Activated T-helper 2 cell treated with anti-CD3 and anti-CD28 coated beads, Interferon-gamma antibody, Interleukin-2, Interleukin-4, amounts not matched to agents 10 μg/mL and 5 μg/mL and 100 μg/mL, durations not matched to agents 14 hours and 24 hours and 36 hours (primary cell): Measurements from ENCODE around the gene ACADVL. TPM values are rescaled to one million over a fixed set of nuclear protein-coding genes. Genes with fewer than 3 reads are reported as not detected.

Experiments used
- DNase-seq: peaks from one replicate; pipeline ENCODE4 v3.0.0; 2021; ENCODE audit warnings: low spot score
- H3K27ac Mint-ChIP-seq: one replicate; pipeline ENCODE4 v1.8.0; 2021; ENCODE audit warnings: mixed read lengths
- H3K27me3 Mint-ChIP-seq: one replicate; pipeline ENCODE4 v1.8.0; 2021; ENCODE audit warnings: low read depth, mixed read lengths
- H3K36me3 Mint-ChIP-seq: one replicate; pipeline ENCODE4 v1.8.0; 2021; ENCODE audit warnings: low read depth, mixed read lengths
- H3K4me1 Mint-ChIP-seq: one replicate; pipeline ENCODE4 v1.8.0; 2021; ENCODE audit warnings: low read depth, mixed read lengths
- H3K4me3 Mint-ChIP-seq: one replicate; pipeline ENCODE4 v1.8.0; 2021; ENCODE audit warnings: low read depth, mild to moderate bottlenecking, moderate library complexity, mixed read lengths
- H3K9me3 Mint-ChIP-seq: one replicate; pipeline ENCODE4 v1.8.0; 2021; ENCODE audit warnings: mixed read lengths
- intact Hi-C: fragments of 100-400 bp; cut with micrococcal nuclease; formaldehyde crosslinking; loops from one replicate; pipeline ENCODE4 v1.15.1; 2023
- total RNA-seq: library from RNA; stranded (reverse); gene quantifications from 2 replicates; pipeline ENCODE4 v1.2.3, GENCODE V29; 2022

The ACADVL gene
- total RNA-seq, 1 donor from 2014 or later: 492 TPM

DNA sequence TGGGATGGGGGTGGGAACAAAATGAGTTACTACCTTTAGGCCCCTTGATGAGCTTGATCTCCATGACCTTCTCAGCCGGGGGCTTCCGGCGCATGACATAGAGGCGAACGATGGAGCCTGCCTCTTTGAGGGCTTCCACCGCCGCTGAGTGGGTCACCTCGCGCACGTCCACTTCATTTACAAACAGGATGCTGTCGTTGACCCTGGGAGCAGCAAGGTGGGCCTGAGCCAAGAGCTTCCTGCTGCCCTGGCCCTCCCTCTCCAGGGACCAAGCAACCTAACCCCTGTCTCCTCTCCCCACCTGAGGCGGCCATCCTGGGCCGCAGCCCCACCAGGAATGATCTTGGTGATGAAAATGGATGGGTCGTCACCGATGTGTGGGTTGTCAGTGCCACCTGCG lies 16.3 kb upstream of the ACADVL start:
- peaks cover 3% of the 10 kb centered on the region for H3K36me3 Mint-ChIP-seq
- peak overlapping the region; percentile 30 for H3K4me3 Mint-ChIP-seq
- no peak for DNase-seq
- intact Hi-C loops: no loop called here
- H3K9me3 Mint-ChIP-seq: no peaks in the 10 kb centered on the region
- H3K27me3 Mint-ChIP-seq: no peaks in the 10 kb centered on the region
- H3K27ac Mint-ChIP-seq: no peak overlapping the region
- peaks cover 23% of the 10 kb centered on the region for H3K4me1 Mint-ChIP-seq

DNA sequence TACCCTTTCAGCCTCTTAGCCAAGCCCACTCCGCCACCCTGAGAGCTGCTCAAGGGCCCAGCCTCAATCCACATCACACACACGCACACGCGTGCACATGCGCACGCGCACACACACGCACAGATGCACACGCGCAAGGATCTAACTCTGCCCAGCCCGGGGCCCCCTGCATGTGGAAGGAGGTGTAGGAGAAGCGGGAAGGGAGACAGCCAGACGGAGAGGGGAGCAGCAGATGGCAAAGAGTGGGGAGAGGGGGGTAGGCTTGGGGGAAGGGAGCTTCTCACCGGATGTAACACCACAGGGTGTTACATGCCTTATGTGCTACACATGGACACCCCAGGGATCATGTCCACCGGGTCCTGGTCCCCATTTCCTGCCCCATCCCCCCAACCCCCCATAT lies 15.4 kb upstream of the ACADVL start:
- H3K27me3 Mint-ChIP-seq: no peaks in the 10 kb centered on the region
- no peak for DNase-seq
- peak overlapping the region; percentile 74 for H3K4me3 Mint-ChIP-seq
- H3K27ac Mint-ChIP-seq: peak overlapping the region; percentile 84
- H3K36me3 Mint-ChIP-seq: peaks cover 3% of the 10 kb centered on the region
- no peaks in the 10 kb centered on the region for H3K9me3 Mint-ChIP-seq
- peaks cover 23% of the 10 kb centered on the region for H3K4me1 Mint-ChIP-seq
- intact Hi-C loops: no loop called here

DNA sequence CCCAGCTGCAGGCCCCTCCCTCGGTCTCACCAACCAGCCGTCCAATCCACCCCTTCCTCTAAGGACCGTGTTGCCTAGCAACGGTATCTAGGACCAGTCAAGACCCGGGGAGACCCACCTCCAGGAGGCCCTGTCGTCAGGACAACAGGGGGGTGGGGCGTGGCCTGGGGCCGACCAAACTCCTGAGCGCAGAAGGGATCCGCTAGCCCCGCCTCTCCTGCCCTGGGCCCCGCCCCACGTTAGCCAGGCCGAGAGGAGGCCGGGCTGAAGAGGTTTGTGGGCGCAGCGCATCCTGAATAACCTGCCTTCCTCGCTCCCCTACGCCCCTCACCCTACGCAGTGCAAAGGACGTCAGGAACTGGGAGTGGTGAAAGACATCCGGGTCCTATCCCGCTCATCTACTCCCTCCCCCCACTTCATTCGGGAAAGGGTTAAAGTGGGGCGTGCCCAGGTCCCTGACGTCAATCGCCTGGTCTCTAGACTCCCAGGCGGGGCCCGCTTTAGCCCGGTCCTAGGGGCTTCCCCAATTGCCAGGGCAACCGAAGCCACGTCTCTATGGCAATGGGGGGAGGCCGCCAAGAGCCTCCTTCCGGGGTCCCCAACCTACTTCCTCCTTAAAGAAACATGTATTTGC lies 14.8 kb upstream of the ACADVL start:
- H3K9me3 Mint-ChIP-seq: no peaks in the 10 kb centered on the region
- peak; percentile 89 for DNase-seq
- peaks cover 3% of the 10 kb centered on the region for H3K36me3 Mint-ChIP-seq
- H3K4me3 Mint-ChIP-seq: peak overlapping the region; percentile 74
- peaks cover 23% of the 10 kb centered on the region for H3K4me1 Mint-ChIP-seq
- H3K27me3 Mint-ChIP-seq: no peaks in the 10 kb centered on the region
- intact Hi-C loops: loop anchor here (1.0 kb wide), 1 partner anchor 9 kb away; no protein-coding TSS in a partner anchor
- peak overlapping the region; percentile 84 for H3K27ac Mint-ChIP-seq

- Mint-ChIP-seq H3K4me1 (peaks cover 23% of the 10 kb centered on the region), H3K9me3 (no peaks in the 10 kb centered on the region), H3K36me3 (peaks cover 3% of the 10 kb centered on the region), H3K27ac (peak overlapping the region; percentile 84), H3K27me3 (peaks cover 3% of the 10 kb centered on the region), H3K4me3 (peak overlapping the region; percentile 74)
- intact Hi-C loops: loop anchor here (1.0 kb wide), 1 partner anchor 9 kb away; no protein-coding TSS in a partner anchor
- DNase-seq: no peak
These were observed 14.2 kb upstream of the ACADVL start for GRCh38 chr17:7205561-7205960.

- intact Hi-C loops: no loop called here
- no peak overlapping the region for H3K4me3 Mint-ChIP-seq
- no peak overlapping the region for H3K27ac Mint-ChIP-seq
- no peaks in the 10 kb centered on the region for H3K9me3 Mint-ChIP-seq
- no peak for DNase-seq
- H3K27me3 Mint-ChIP-seq: peaks cover 9% of the 10 kb centered on the region
- peaks cover 23% of the 10 kb centered on the region for H3K4me1 Mint-ChIP-seq
- no peaks in the 10 kb centered on the region for H3K36me3 Mint-ChIP-seq
These were observed 12.4 kb upstream of the ACADVL start for GRCh38 chr17:7207120-7208001.

DNA sequence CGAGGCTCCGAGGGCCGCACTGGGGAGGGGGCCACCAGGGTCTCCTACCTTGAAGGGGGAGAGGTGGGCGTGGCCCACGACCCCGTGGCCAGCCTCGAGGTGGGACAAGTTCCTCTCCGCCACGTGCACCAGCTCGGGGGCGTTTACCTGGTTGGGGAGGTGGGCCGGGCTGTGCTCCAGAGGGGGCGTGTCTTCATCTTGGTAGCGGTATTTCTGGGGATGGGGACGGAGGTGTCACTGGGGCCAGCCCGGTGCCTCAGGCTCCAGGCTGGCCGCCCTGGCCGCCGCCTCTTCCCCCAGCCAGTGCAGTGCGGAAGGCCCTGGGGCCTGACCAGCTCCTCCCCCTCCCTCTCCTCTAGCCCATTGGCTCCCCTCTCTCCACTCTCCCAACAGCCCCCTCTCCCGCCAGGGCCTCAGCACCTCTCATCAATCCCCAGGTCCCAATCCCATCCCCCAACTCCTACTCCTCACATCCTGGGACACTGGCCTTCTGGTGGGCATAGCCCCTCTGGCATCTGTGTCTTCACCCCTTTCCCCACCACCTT lies 11.6 kb upstream of the ACADVL start:
- intact Hi-C loops: no loop called here
- DNase-seq: no peak
- Mint-ChIP-seq H3K27me3 (peaks cover 10% of the 10 kb centered on the region), H3K4me3 (no peak overlapping the region), H3K36me3 (no peaks in the 10 kb centered on the region), H3K9me3 (no peaks in the 10 kb centered on the region), H3K27ac (no peak overlapping the region), H3K4me1 (peaks cover 23% of the 10 kb centered on the region)

DNA sequence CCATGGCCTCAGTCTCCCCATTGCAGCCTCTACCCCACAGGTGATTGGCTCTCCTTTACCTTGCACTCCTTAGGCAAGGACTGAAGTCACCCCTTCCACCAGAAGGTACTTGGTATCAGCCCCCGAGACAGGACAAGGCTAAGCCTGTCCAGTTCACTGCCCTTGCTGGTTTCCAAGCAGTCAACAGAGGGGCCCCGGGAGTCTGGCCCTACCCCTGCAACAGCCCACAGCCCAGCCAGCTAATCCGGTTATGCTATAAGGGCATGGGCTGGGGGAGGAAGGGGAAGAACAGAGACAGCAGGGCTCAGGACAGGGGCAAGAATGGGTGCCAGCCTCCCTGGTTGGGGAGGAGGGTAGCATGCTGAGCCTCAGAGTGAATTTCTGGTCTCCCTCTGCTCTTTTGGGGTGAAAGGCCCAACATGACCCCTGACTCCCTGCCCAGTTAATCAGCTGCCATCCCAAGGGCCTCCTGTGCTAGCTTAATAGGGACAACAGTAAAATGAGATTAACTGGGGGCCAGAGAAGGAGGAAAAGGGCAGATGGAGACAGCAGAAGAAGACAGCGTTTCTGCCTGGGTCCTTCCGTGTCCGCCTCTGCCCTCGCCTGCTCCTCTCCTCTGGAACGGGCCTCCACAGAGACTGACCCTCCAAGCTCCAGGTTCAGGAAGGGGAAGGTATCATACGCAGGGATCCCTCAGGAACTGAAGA lies 10.8 kb upstream of the ACADVL start:
- Mint-ChIP-seq H3K27ac (no peak overlapping the region), H3K4me1 (peaks cover 29% of the 10 kb centered on the region)

DNA sequence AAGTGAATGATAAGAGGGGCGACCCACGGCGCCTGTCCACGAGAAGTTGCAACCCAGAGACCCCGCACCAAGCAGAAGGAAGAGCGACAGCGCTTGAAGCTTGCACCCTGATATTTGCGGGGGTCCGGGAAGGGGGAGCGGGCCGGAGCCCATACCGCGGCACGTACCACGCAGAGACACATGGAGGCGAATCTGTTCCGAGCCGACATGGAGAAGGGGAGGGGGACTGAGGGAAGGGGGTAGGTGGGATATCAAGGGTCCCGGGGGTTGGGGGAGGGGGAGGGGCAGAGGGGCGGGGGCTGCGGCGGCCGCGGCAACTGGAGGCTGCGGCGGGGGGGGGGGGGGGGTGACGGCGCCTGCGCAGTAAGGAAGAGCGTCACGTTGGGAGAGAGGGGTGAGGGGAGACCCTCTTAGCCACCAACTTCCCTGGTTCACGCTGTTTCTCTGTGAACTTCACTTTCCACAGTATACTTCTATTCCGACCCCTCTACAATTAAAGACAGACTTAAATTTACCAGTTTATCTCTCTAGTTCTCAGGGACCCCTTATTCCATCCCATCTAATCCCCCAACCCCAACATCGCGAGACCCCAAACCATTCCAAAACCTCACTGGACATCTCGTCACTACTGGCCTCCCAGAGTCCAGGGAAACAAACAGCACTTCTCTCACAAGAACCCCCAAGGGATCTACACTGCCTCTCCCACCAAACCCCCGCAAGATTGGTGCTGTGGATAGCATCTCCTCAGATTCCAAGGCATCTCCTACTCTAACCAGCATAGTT lies 8.1 kb upstream of the ACADVL start:
- no peaks in the 10 kb centered on the region for H3K9me3 Mint-ChIP-seq
- peaks cover 15% of the 10 kb centered on the region for H3K27me3 Mint-ChIP-seq
- no peak for DNase-seq
- no peak overlapping the region for H3K27ac Mint-ChIP-seq
- intact Hi-C loops: no loop called here
- peaks cover 31% of the 10 kb centered on the region for H3K4me1 Mint-ChIP-seq
- H3K4me3 Mint-ChIP-seq: no peak overlapping the region
- no peaks in the 10 kb centered on the region for H3K36me3 Mint-ChIP-seq

More for the DNA sequence above, 10.8 kb upstream of the ACADVL start:
- H3K36me3 Mint-ChIP-seq: no peaks in the 10 kb centered on the region
- peaks cover 15% of the 10 kb centered on the region for H3K27me3 Mint-ChIP-seq
- H3K9me3 Mint-ChIP-seq: no peaks in the 10 kb centered on the region
- H3K4me3 Mint-ChIP-seq: no peak overlapping the region
- DNase-seq: no peak
- intact Hi-C loops: no loop called here

GRCh38 chr17:7213895-7214299 lies 5.8 kb upstream of the ACADVL start:
- Mint-ChIP-seq H3K4me3 (peak overlapping the region; percentile 85), H3K27me3 (peaks cover 15% of the 10 kb centered on the region), H3K36me3 (no peaks in the 10 kb centered on the region), H3K9me3 (no peaks in the 10 kb centered on the region), H3K27ac (peak overlapping the region; percentile 93), H3K4me1 (peaks cover 42% of the 10 kb centered on the region)
- intact Hi-C loops: loop anchor here (1.0 to 2.0 kb wide), 4 partner anchors 9 to 179 kb away; partner anchors contain the start of genes EIF5A and PHF23
- peak; percentile 63 for DNase-seq

DNA sequence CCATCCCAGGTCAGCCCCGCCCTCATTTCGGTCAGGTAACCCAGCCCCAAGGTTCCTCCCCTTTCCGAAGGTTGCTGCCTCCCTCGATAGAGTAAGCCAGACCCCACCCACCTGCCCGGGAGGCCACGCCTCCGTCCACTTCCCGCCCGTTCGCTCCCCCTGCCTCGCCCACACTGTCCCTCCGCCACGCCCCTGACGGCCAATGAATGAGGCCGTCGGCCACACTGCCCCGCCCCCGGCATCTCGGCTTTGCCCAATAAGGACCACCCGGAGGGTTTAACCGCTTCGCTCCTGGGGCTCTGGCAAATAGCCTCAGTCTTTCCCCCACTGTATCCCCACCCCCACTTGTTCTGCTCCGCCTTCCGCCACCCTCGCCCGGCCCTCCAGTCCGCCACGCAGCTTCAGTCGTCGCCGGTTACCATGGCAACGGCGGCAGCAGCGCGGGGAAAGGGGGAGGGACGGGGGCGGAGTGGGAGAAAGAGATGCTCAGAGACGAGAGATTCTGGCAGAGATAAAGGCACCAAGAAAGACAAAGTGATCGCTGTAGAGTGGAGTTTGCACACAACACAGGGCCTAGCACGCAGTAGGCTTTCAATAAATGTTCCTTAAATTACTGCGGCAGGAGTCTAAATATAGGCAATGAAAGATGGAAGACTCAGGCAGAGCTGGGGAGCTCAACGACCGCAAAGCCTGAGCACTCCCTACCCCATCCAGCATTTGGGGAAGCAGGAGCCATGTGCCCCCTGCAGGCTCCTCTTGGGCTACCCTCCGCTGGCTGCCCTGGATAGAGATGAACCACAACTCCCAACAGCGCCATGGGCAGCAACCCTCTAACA lies 5.2 kb upstream of the ACADVL start:
- H3K36me3 Mint-ChIP-seq: no peaks in the 10 kb centered on the region
- intact Hi-C loops: loop anchor here (1.0 to 2.0 kb wide), 4 partner anchors 9 to 180 kb away; partner anchors contain the start of genes EIF5A and PHF23
- peak; percentile 99 for DNase-seq
- H3K27ac Mint-ChIP-seq: peak overlapping the region; percentile 93
- H3K4me1 Mint-ChIP-seq: peaks cover 48% of the 10 kb centered on the region
- no peaks in the 10 kb centered on the region for H3K9me3 Mint-ChIP-seq
- peak overlapping the region; percentile 85 for H3K4me3 Mint-ChIP-seq
- peaks cover 15% of the 10 kb centered on the region for H3K27me3 Mint-ChIP-seq

DNA sequence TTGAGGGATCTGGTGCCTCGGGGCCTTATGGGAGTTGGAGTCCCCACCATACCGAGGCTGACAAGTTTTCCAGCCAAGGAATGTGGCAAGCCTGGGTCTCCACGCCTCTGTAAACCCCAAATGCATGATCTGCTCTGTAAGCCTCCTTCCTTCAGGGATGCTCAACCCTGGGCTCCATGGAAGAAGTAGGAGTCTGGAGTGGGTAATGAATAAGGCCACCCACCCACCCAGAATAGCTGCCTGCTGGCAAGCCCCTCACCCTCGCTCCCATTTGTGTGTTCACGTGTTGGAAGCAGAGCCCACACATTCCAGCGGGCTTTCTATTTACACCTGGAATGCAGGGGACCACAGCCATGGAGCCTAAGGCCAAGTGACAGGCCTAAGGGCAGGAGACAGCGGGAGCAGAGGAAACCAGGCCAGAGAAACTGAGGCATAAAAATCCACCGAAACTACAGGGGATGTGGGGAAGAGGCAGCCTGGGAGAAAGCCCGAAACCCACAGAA lies 4.6 kb upstream of the ACADVL start:
- no peaks in the 10 kb centered on the region for H3K36me3 Mint-ChIP-seq
- H3K9me3 Mint-ChIP-seq: no peaks in the 10 kb centered on the region
- peaks cover 13% of the 10 kb centered on the region for H3K27me3 Mint-ChIP-seq
- H3K4me1 Mint-ChIP-seq: peaks cover 50% of the 10 kb centered on the region
- peak overlapping the region; percentile 93 for H3K27ac Mint-ChIP-seq
- H3K4me3 Mint-ChIP-seq: peak overlapping the region; percentile 85
- DNase-seq: no peak
- intact Hi-C loops: loop anchor here (2.0 kb wide), 2 partner anchors 92 to 180 kb away; partner anchors contain the start of gene EIF5A
